HepG2 (cell line): ENCODE measurements around the gene KLHL21. TPM values are rescaled to one million over a fixed set of nuclear protein-coding genes. Genes with fewer than 3 reads are reported as not detected.

Experiments
- ARID5B ChIP-seq: IDR thresholded peaks from 2 replicates; pipeline ENCODE4 v1.4.0; 2020; ENCODE audit warnings: mild to moderate bottlenecking, missing genetic modification reagents
- ATF7 ChIP-seq, 2 experiments: fragments of 450-650 bp in 1 of 2; sonication (generic) in 1 of 2; formaldehyde crosslinking in 1 of 2; IDR thresholded peaks; 2 replicates each; pipeline versions ENCODE4 v1.4.0 to v1.6.1; 2016 to 2020; ENCODE audit warnings: antibody characterized with exemption in 1 of 2, mild to moderate bottlenecking in 1 of 2, missing genetic modification reagents in 1 of 2
- CBX1 ChIP-seq: IDR thresholded peaks from one replicate; pipeline ENCODE4 v1.6.1; 2016; ENCODE audit warnings: antibody characterized with exemption, low read depth
- EED ChIP-seq: sonication (generic); formaldehyde crosslinking; IDR thresholded peaks from 2 replicates; pipeline ENCODE4 v1.5.0; 2020; ENCODE audit warnings: mild to moderate bottlenecking, missing genetic modification reagents
- GPN1 ChIP-seq: sonication (generic); formaldehyde crosslinking; IDR thresholded peaks from 2 replicates; pipeline ENCODE4 v1.5.1; 2020; ENCODE audit warnings: missing genetic modification reagents, borderline replicate concordance
- HCFC1 ChIP-seq: fragments of 150-350 bp; IDR thresholded peaks from 2 replicates; pipeline ENCODE4 v1.6.1; 2014; ENCODE audit warnings: low read depth, low read length
- ISX ChIP-seq: sonication (generic); formaldehyde crosslinking; conservative IDR thresholded peaks from 2 replicates; pipeline ENCODE4 v1.5.0; 2020; ENCODE audit warnings: missing genetic modification reagents
- MYPOP ChIP-seq: sonication (generic); formaldehyde crosslinking; IDR thresholded peaks from 2 replicates; pipeline ENCODE4 v1.8.1; 2023; ENCODE audit warnings: mild to moderate bottlenecking, moderate library complexity, missing genetic modification reagents
- NCOA5 ChIP-seq: sonication (generic); formaldehyde crosslinking; IDR thresholded peaks from 2 replicates; pipeline ENCODE4 v1.4.0; 2020; ENCODE audit warnings: missing genetic modification reagents
- NCOR1 ChIP-seq: fragments of 200-600 bp; sonication (generic); IDR thresholded peaks from 2 replicates; pipeline ENCODE4 v1.7.0; 2017; ENCODE audit warnings: antibody characterized with exemption, low read length, borderline replicate concordance
- ONECUT2 ChIP-seq: sonication (generic); formaldehyde crosslinking; IDR thresholded peaks from 2 replicates; pipeline ENCODE4 v1.4.0; 2020; ENCODE audit warnings: missing genetic modification reagents
- PCBP2 ChIP-seq: fragments of 200-400 bp; formaldehyde crosslinking; optimal IDR thresholded peaks from 2 replicates; pipeline ENCODE3; 2018; ENCODE audit warnings: low read length, low read depth; ENCODE audit not compliant: poor library complexity, severe bottlenecking
- SALL2 ChIP-seq: sonication (generic); formaldehyde crosslinking; IDR thresholded peaks from 2 replicates; pipeline ENCODE4 v1.8.1; 2023; ENCODE audit warnings: mild to moderate bottlenecking, missing genetic modification reagents, inconsistent platforms
- TAF1 ChIP-seq: sonication (generic); formaldehyde crosslinking; IDR thresholded peaks from 2 replicates; pipeline ENCODE4 v1.4.0; 2020; ENCODE audit warnings: missing genetic modification reagents
- TEF ChIP-seq: sonication (generic); formaldehyde crosslinking; IDR thresholded peaks from 2 replicates; pipeline ENCODE4 v1.5.0; 2020; ENCODE audit warnings: missing genetic modification reagents
- THAP7 ChIP-seq: sonication (generic); formaldehyde crosslinking; IDR thresholded peaks from 2 replicates; pipeline ENCODE4 v1.8.1; 2023; ENCODE audit warnings: mild to moderate bottlenecking, missing genetic modification reagents
- ZBTB33 ChIP-seq: sonication (generic); formaldehyde crosslinking; IDR thresholded peaks from 2 replicates; pipeline ENCODE4 v1.4.0; 2020; ENCODE audit warnings: missing genetic modification reagents
- ZC3H4 ChIP-seq: sonication (generic); formaldehyde crosslinking; IDR thresholded peaks from 2 replicates; pipeline ENCODE4 v1.4.0; 2020; ENCODE audit warnings: missing genetic modification reagents, borderline replicate concordance
- ZNF292 ChIP-seq: sonication (generic); formaldehyde crosslinking; IDR thresholded peaks from 2 replicates; pipeline ENCODE4 v1.8.1; 2022; ENCODE audit warnings: mild to moderate bottlenecking, low read depth, missing genetic modification reagents, borderline replicate concordance
- ZNF672 ChIP-seq: sonication (generic); formaldehyde crosslinking; IDR thresholded peaks from 2 replicates; pipeline ENCODE4 v1.8.1; 2022; ENCODE audit warnings: missing genetic modification reagents
- ZSCAN21 ChIP-seq: sonication (generic); formaldehyde crosslinking; IDR thresholded peaks from 2 replicates; pipeline ENCODE4 v1.8.0; 2022; ENCODE audit warnings: mild to moderate bottlenecking, missing genetic modification reagents, moderate library complexity, borderline replicate concordance
- polyA plus RNA-seq, 8 experiments: library from polyadenylated mRNA; depleted of rRNA in 3 of 8; stranded (reverse) in 7 of 8; unstranded in 1 of 8; fragments of >200 nt; fragmentation: Illumina TruSeq in 4 of 8; extraction: Trizol in 4 of 8; gene quantifications; 2 replicates each; pipeline versions ENCODE4 v1.2.1 to v1.2.3, GENCODE V29; 2011 to 2016; ENCODE audit warnings: low read depth in 4 of 8, missing spikeins in 1 of 8, mixed read lengths in 1 of 8; ENCODE audit not compliant: insufficient read depth in 1 of 8
- total RNA-seq, 5 experiments: library from RNA; depleted of rRNA; stranded (reverse); fragments of >200 nt; fragmentation: Illumina TruSeq; extraction: Trizol; gene quantifications; 2 replicates each; pipeline ENCODE4 v1.2.3, GENCODE V29; 2016; ENCODE audit warnings: low read depth in 1 of 5

Gene KLHL21
- total and polyA plus RNA-seq, 2 of the 13 experiments (the other 11 are each of a cell fraction or from before 2014, with no cell fraction given), result 14.8 to 25.0 TPM

- peak; percentile 37; the same call in 1 of the 2 replicates for TF ChIP-seq THAP7 (CRISPR knock-in tag)
- no peak for TF ChIP-seq GPN1 (CRISPR knock-in tag)
- peak; percentile 98 for TF ChIP-seq HCFC1
- no peak for TF ChIP-seq ATF7 (IDR thresholded peaks at IDR 0.05)
- TF ChIP-seq ATF7 (CRISPR knock-in tag; IDR thresholded peaks at IDR 0.05), result no peak
- no peak for TF ChIP-seq TEF (CRISPR knock-in tag)
- no peak for TF ChIP-seq ZC3H4
- no peak for TF ChIP-seq PCBP2
- no peak for TF ChIP-seq ZBTB33 (CRISPR knock-in tag)
- TF ChIP-seq ISX, result no peak
- no peak for TF ChIP-seq ZNF672 (CRISPR knock-in tag)
- TF ChIP-seq NCOA5 (CRISPR knock-in tag), result no peak
- TF ChIP-seq TAF1 (CRISPR knock-in tag), result 0 out of 2 replicates have a peak, but pooled peaks have one; percentile 24
- TF ChIP-seq SALL2 (CRISPR knock-in tag), result peak; percentile 61; the same call in 1 of the 2 replicates
- no peak for TF ChIP-seq ONECUT2
- TF ChIP-seq NCOR1, result no peak; the same call in 1 of the 2 replicates
- TF ChIP-seq MYPOP (CRISPR knock-in tag), result no peak
- TF ChIP-seq ZSCAN21 (CRISPR knock-in tag), result no peak
- peak; percentile 29 for TF ChIP-seq CBX1
- TF ChIP-seq EED (CRISPR knock-in tag), result no peak
- TF ChIP-seq ZNF292 (CRISPR knock-in tag), result no peak
- TF ChIP-seq ARID5B (CRISPR knock-in tag), result no peak
Observed at GRCh38 chr1:6613361-6614018, 10.8 kb upstream of the KLHL21 start, which contains the start of gene PHF13 (continued).
